HepG2 (cell line): Measurements from ENCODE around the gene SLC39A3. TPM values are rescaled to one million over a fixed set of nuclear protein-coding genes. Genes with fewer than 3 reads are reported as not detected.
A peak's percentile ranks its signal among the peaks of the same experiment; 100 is the strongest.

Experiments used
- ELK4 ChIP-seq: sonication (generic); formaldehyde crosslinking; IDR thresholded peaks from 2 replicates; pipeline ENCODE4 v1.9.0; 2021; ENCODE audit warnings: missing genetic modification reagents, borderline replicate concordance
- FOXK1 ChIP-seq: sonication (generic); formaldehyde crosslinking; IDR thresholded peaks from 2 replicates; pipeline ENCODE4 v1.4.0; 2020; ENCODE audit warnings: low read depth, missing genetic modification reagents, borderline replicate concordance
- HOXA3 ChIP-seq: sonication (generic); formaldehyde crosslinking; IDR thresholded peaks from 2 replicates; pipeline ENCODE4 v1.5.0; 2020; ENCODE audit warnings: missing genetic modification reagents
- IRF2 ChIP-seq: IDR thresholded peaks from 2 replicates; pipeline ENCODE4 v1.6.1; 2018; ENCODE audit warnings: missing genetic modification reagents, missing compliant biosample characterization
- LRRFIP1 ChIP-seq: sonication (generic); formaldehyde crosslinking; conservative IDR thresholded peaks from 2 replicates; pipeline ENCODE4 v1.4.0; 2020; ENCODE audit warnings: missing genetic modification reagents
- MLLT10 ChIP-seq: sonication (generic); formaldehyde crosslinking; IDR thresholded peaks from 2 replicates; pipeline ENCODE4 v1.4.0; 2020; ENCODE audit warnings: missing genetic modification reagents
- THAP7 ChIP-seq: sonication (generic); formaldehyde crosslinking; IDR thresholded peaks from 2 replicates; pipeline ENCODE4 v1.8.1; 2023; ENCODE audit warnings: mild to moderate bottlenecking, missing genetic modification reagents
- THAP8 ChIP-seq: sonication (generic); formaldehyde crosslinking; IDR thresholded peaks from 2 replicates; pipeline ENCODE4 v1.5.1; 2020; ENCODE audit warnings: missing genetic modification reagents, mild to moderate bottlenecking, borderline replicate concordance
- ZBED4 ChIP-seq: sonication (generic); formaldehyde crosslinking; IDR thresholded peaks from 2 replicates; pipeline ENCODE4 v1.4.0; 2020; ENCODE audit warnings: missing genetic modification reagents, borderline replicate concordance
- ZFAT ChIP-seq: sonication (generic); formaldehyde crosslinking; conservative IDR thresholded peaks from 2 replicates; pipeline ENCODE4 v1.8.1; 2023; ENCODE audit warnings: missing genetic modification reagents, inconsistent platforms
- ZNF12 ChIP-seq: sonication (generic); formaldehyde crosslinking; IDR thresholded peaks from 2 replicates; pipeline ENCODE4 v1.5.0; 2020; ENCODE audit warnings: missing genetic modification reagents
- ZNF17 ChIP-seq: sonication (generic); formaldehyde crosslinking; IDR thresholded peaks from 2 replicates; pipeline ENCODE4 v1.5.0; 2020; ENCODE audit warnings: mild to moderate bottlenecking, missing genetic modification reagents
- ZNF232 ChIP-seq: sonication (generic); formaldehyde crosslinking; IDR thresholded peaks from 2 replicates; pipeline ENCODE4 v1.4.0; 2020; ENCODE audit warnings: missing genetic modification reagents, borderline replicate concordance
- ZNF251 ChIP-seq: sonication (generic); formaldehyde crosslinking; IDR thresholded peaks from 2 replicates; pipeline ENCODE4 v1.9.0; 2021; ENCODE audit warnings: mild to moderate bottlenecking, missing genetic modification reagents
- ZNF296 ChIP-seq: sonication (generic); formaldehyde crosslinking; conservative IDR thresholded peaks from 2 replicates; pipeline ENCODE4 v1.5.0; 2020; ENCODE audit warnings: mild to moderate bottlenecking, missing genetic modification reagents
- ZNF441 ChIP-seq: sonication (generic); formaldehyde crosslinking; IDR thresholded peaks from 2 replicates; pipeline ENCODE4 v1.7.0; 2021; ENCODE audit warnings: missing genetic modification reagents, borderline replicate concordance
- ZNF547 ChIP-seq: sonication (generic); formaldehyde crosslinking; IDR thresholded peaks from 2 replicates; pipeline ENCODE4 v1.5.1; 2020; ENCODE audit warnings: mild to moderate bottlenecking, missing genetic modification reagents
- ZNF629 ChIP-seq: sonication (generic); formaldehyde crosslinking; conservative IDR thresholded peaks from 2 replicates; pipeline ENCODE4 v1.5.0; 2020; ENCODE audit warnings: missing genetic modification reagents
- polyA plus RNA-seq, 8 experiments: library from polyadenylated mRNA; depleted of rRNA in 3 of 8; stranded (reverse) in 7 of 8; unstranded in 1 of 8; fragments of >200 nt; fragmentation: Illumina TruSeq in 4 of 8; extraction: Trizol in 4 of 8; gene quantifications; 2 replicates each; pipeline versions ENCODE4 v1.2.1 to v1.2.3, GENCODE V29; 2011 to 2016; ENCODE audit warnings: low read depth in 4 of 8, missing spikeins in 1 of 8, mixed read lengths in 1 of 8; ENCODE audit not compliant: insufficient read depth in 1 of 8
- total RNA-seq, 5 experiments: library from RNA; depleted of rRNA; stranded (reverse); fragments of >200 nt; fragmentation: Illumina TruSeq; extraction: Trizol; gene quantifications; 2 replicates each; pipeline ENCODE4 v1.2.3, GENCODE V29; 2016; ENCODE audit warnings: low read depth in 1 of 5

Gene SLC39A3
- total and polyA plus RNA-seq, 2 of the 13 experiments (the other 11 are each of a cell fraction or from before 2014, with no cell fraction given): 33.6 to 41.6 TPM

- TF ChIP-seq FOXK1 (CRISPR knock-in tag) (peak; percentile 82), ZBED4 (CRISPR knock-in tag) (peak; percentile 56; the same call in 1 of the 2 replicates), ZNF629 (peak; percentile 64), ZNF251 (0 out of 2 replicates have a peak, but pooled peaks have one; percentile 90), LRRFIP1 (no peak), THAP7 (CRISPR knock-in tag) (peak; percentile 94; the same call in 1 of the 2 replicates), ELK4 (no peak), ZNF547 (CRISPR knock-in tag) (peak; percentile 80), ZNF296 (CRISPR knock-in tag) (0 out of 2 replicates have a peak, but pooled peaks have one; percentile 9), HOXA3 (CRISPR knock-in tag) (peak; percentile 98), MLLT10 (CRISPR knock-in tag) (no peak), IRF2 (CRISPR knock-in tag) (peak; percentile 89), ZNF17 (peak; percentile 4; the same call in 1 of the 2 replicates), ZFAT (CRISPR knock-in tag) (peak; percentile 91), ZNF232 (CRISPR knock-in tag) (peak; percentile 98), ZNF12 (peak; percentile 86; the same call in 1 of the 2 replicates), THAP8 (CRISPR knock-in tag) (peak; percentile 61; the same call in 1 of the 2 replicates), ZNF441 (CRISPR knock-in tag) (peak; percentile 94)
Measured at GRCh38 chr19:2782936-2783780, 43.3 kb upstream of the SLC39A3 start, which contains the start of gene SGTA (continued).
